Immature natural killer cell (primary cell): Measurements from ENCODE around the gene LEAP2. TPM values are rescaled to one million over a fixed set of nuclear protein-coding genes. Genes with fewer than 3 reads are reported as not detected.

Experiments
- DNase-seq, 3 donors: peaks; one replicate each; pipeline ENCODE4 v3.0.0; 2022; ENCODE audit warnings: mixed read lengths in 1 of 3
- H3K27ac Mint-ChIP-seq, 6 donors: one replicate each; pipeline ENCODE4 v1.8.0; 2020; ENCODE audit warnings: mixed read lengths in 6 of 6, mild to moderate bottlenecking in 5 of 6, inconsistent platforms in 4 of 6, moderate library complexity in 3 of 6
- H3K27me3 Mint-ChIP-seq, 3 donors: one replicate each; pipeline ENCODE4 v1.8.0; 2020 to 2021; ENCODE audit warnings: low read depth in 3 of 3, mild to moderate bottlenecking in 3 of 3, mixed read lengths in 3 of 3, moderate library complexity in 3 of 3, inconsistent platforms in 1 of 3
- H3K36me3 Mint-ChIP-seq, 3 donors: one replicate each; pipeline ENCODE4 v1.8.0; 2020; ENCODE audit warnings: mixed read lengths in 3 of 3, inconsistent platforms in 2 of 3, mild to moderate bottlenecking in 2 of 3
- H3K4me1 Mint-ChIP-seq, 2 donors: one replicate each; pipeline ENCODE4 v1.8.0; 2020; ENCODE audit warnings: inconsistent platforms in 2 of 2, mild to moderate bottlenecking in 2 of 2, mixed read lengths in 2 of 2, moderate library complexity in 1 of 2
- H3K4me3 Mint-ChIP-seq, 5 donors: one replicate each; pipeline ENCODE4 v1.8.0; 2020; ENCODE audit warnings: mild to moderate bottlenecking in 5 of 5, mixed read lengths in 5 of 5, inconsistent platforms in 3 of 5, moderate library complexity in 3 of 5
- H3K9me3 Mint-ChIP-seq, 6 donors: one replicate each; pipeline ENCODE4 v1.8.0; 2020; ENCODE audit warnings: mild to moderate bottlenecking in 6 of 6, mixed read lengths in 6 of 6, inconsistent platforms in 4 of 6, moderate library complexity in 3 of 6
- polyA plus RNA-seq, 3 donors: library from polyadenylated mRNA; unstranded; fragments of 300-500 nt; fragmentation: Illumina TruSeq; gene quantifications; one replicate each; pipeline ENCODE4 v1.2.3, GENCODE V29; 2021

LEAP2 gene
- polyA plus RNA-seq = 1 to 10 TPM in 1 of 3 donors, under 1 TPM in 2; 0.50 to 2.0 (median 0.54) TPM

GRCh38 chr5:132873119-132873929, at the start of gene LEAP2:
TSS of gene LEAP2 (plus strand) at chr5:132873668. CDS start at chr5:132873695, 27 bp downstream.
- H3K9me3 Mint-ChIP-seq = no peaks in the 10 kb centered on the region
- peaks cover 0 to 6% (median 3%) of the 10 kb centered on the region in 3 donors for H3K36me3 Mint-ChIP-seq
- H3K4me3 Mint-ChIP-seq = no peak within 1 kb of the TSS
- peak within 1 kb of the TSS in 4 of 6 donors; percentile 20 to 84 (median 27) for H3K27ac Mint-ChIP-seq
- DNase-seq = no peak
- H3K4me1 Mint-ChIP-seq = peaks cover 0 to 7% of the 10 kb centered on the region in 2 donors
- peaks cover 1 to 4% (median 3%) of the 10 kb centered on the region in 3 donors for H3K27me3 Mint-ChIP-seq

GRCh38 chr5:132824426-132824825, 49.0 kb upstream of the LEAP2 start:
- H3K27ac Mint-ChIP-seq = no peak overlapping the region
- H3K9me3 Mint-ChIP-seq = no peaks in the 10 kb centered on the region
- peak overlapping the region in 2 of 5 donors; percentile 30 to 41 for H3K4me3 Mint-ChIP-seq
- H3K4me1 Mint-ChIP-seq = peaks cover 5 to 11% of the 10 kb centered on the region in 2 donors
- peaks cover 14 to 22% (median 15%) of the 10 kb centered on the region in 3 donors for H3K27me3 Mint-ChIP-seq
- peaks cover 0 to 3% (median under 1%) of the 10 kb centered on the region in 3 donors for H3K36me3 Mint-ChIP-seq
- no peak for DNase-seq

- peaks cover 10 to 11% of the 10 kb centered on the region in 2 donors for H3K4me1 Mint-ChIP-seq
- H3K27me3 Mint-ChIP-seq = peaks cover 13 to 22% (median 15%) of the 10 kb centered on the region in 3 donors
- H3K27ac Mint-ChIP-seq = no peak overlapping the region
- H3K9me3 Mint-ChIP-seq = no peaks in the 10 kb centered on the region
- DNase-seq = no peak
- peak overlapping the region in 2 of 5 donors; percentile 12 to 30 for H3K4me3 Mint-ChIP-seq
- H3K36me3 Mint-ChIP-seq = peaks cover 0 to 3% (median 0%) of the 10 kb centered on the region in 3 donors
Measured at GRCh38 chr5:132825033-132825833, 48.2 kb upstream of the LEAP2 start.

GRCh38 chr5:132825834-132826391, 47.6 kb upstream of the LEAP2 start:
- peaks cover 10 to 11% of the 10 kb centered on the region in 2 donors for H3K4me1 Mint-ChIP-seq
- no peak for DNase-seq
- no peak overlapping the region for H3K27ac Mint-ChIP-seq
- H3K4me3 Mint-ChIP-seq = no peak overlapping the region
- H3K27me3 Mint-ChIP-seq = peaks cover 12 to 22% (median 13%) of the 10 kb centered on the region in 3 donors
- H3K36me3 Mint-ChIP-seq = peaks cover 0 to 3% (median 0%) of the 10 kb centered on the region in 3 donors
- H3K9me3 Mint-ChIP-seq = no peaks in the 10 kb centered on the region

GRCh38 chr5:132826424-132827082, 46.9 kb upstream of the LEAP2 start:
- H3K27me3 Mint-ChIP-seq = peaks cover 12 to 20% (median 14%) of the 10 kb centered on the region in 3 donors
- peaks cover 0 to 3% (median 0%) of the 10 kb centered on the region in 3 donors for H3K36me3 Mint-ChIP-seq
- peaks cover 10 to 11% of the 10 kb centered on the region in 2 donors for H3K4me1 Mint-ChIP-seq
- DNase-seq = no peak
- peak overlapping the region in 3 of 5 donors; percentile 14 to 51 (median 30) for H3K4me3 Mint-ChIP-seq
- no peak overlapping the region for H3K27ac Mint-ChIP-seq
- no peaks in the 10 kb centered on the region for H3K9me3 Mint-ChIP-seq

GRCh38 chr5:132827943-132828673, 45.4 kb upstream of the LEAP2 start:
- Mint-ChIP-seq H3K4me3 (peak overlapping the region in 1 of 5 donors; percentile 47), H3K9me3 (no peaks in the 10 kb centered on the region), H3K4me1 (peaks cover 10 to 11% of the 10 kb centered on the region in 2 donors), H3K27ac (no peak overlapping the region), H3K27me3 (peaks cover 12 to 17% (median 12%) of the 10 kb centered on the region in 3 donors), H3K36me3 (peaks cover 0 to 3% (median 0%) of the 10 kb centered on the region in 3 donors)
- DNase-seq = no peak

GRCh38 chr5:132828846-132829494, 44.5 kb upstream of the LEAP2 start:
- Mint-ChIP-seq H3K27me3 (peaks cover 12 to 13% (median 12%) of the 10 kb centered on the region in 3 donors), H3K4me3 (peak overlapping the region; percentile 73 to 90 (median 87)), H3K9me3 (no peaks in the 10 kb centered on the region), H3K4me1 (peaks cover 9 to 11% of the 10 kb centered on the region in 2 donors), H3K36me3 (peaks cover 0 to 3% (median 0%) of the 10 kb centered on the region in 3 donors), H3K27ac (no peak overlapping the region)
- no peak for DNase-seq

- no peaks in the 10 kb centered on the region for H3K9me3 Mint-ChIP-seq
- peak overlapping the region; percentile 87 to 93 (median 90) for H3K4me3 Mint-ChIP-seq
- peaks cover 0 to 3% (median 0%) of the 10 kb centered on the region in 3 donors for H3K36me3 Mint-ChIP-seq
- peak; percentile 57 to 66 (median 63) for DNase-seq
- peaks cover 7 to 10% (median 8%) of the 10 kb centered on the region in 3 donors for H3K27me3 Mint-ChIP-seq
- peaks cover 8 to 11% of the 10 kb centered on the region in 2 donors for H3K4me1 Mint-ChIP-seq
- H3K27ac Mint-ChIP-seq = peak overlapping the region in 2 of 6 donors; percentile 62 to 91
Measured at GRCh38 chr5:132829742-132830435, 43.6 kb upstream of the LEAP2 start.

GRCh38 chr5:132830436-132831094, 42.9 kb upstream of the LEAP2 start, which contains the start of gene SHROOM1:
TSS of gene SHROOM1 (minus strand) at chr5:132830647. CDS start at chr5:132826140, 4,507 bp downstream.
- H3K9me3 Mint-ChIP-seq = no peaks in the 10 kb centered on the region
- peaks cover 5 to 10% (median 8%) of the 10 kb centered on the region in 3 donors for H3K27me3 Mint-ChIP-seq
- peak within 1 kb of the TSS in 3 of 6 donors; percentile 20 to 91 (median 62) for H3K27ac Mint-ChIP-seq
- peak; percentile 15 to 34 (median 17) for DNase-seq
- H3K4me3 Mint-ChIP-seq = peak within 1 kb of the TSS; percentile 87 to 93 (median 90)
- H3K36me3 Mint-ChIP-seq = peaks cover 0 to 3% (median 0%) of the 10 kb centered on the region in 3 donors
- peaks cover 8 to 11% of the 10 kb centered on the region in 2 donors for H3K4me1 Mint-ChIP-seq

- no peak for DNase-seq
- H3K27ac Mint-ChIP-seq = peak overlapping the region in 3 of 6 donors; percentile 10 to 89 (median 20)
- peak overlapping the region; percentile 71 to 85 (median 79) for H3K4me3 Mint-ChIP-seq
- peaks cover 5 to 10% (median 8%) of the 10 kb centered on the region in 3 donors for H3K27me3 Mint-ChIP-seq
- peaks cover 8 to 11% of the 10 kb centered on the region in 2 donors for H3K4me1 Mint-ChIP-seq
- peaks cover 0 to 3% (median 0%) of the 10 kb centered on the region in 3 donors for H3K36me3 Mint-ChIP-seq
- H3K9me3 Mint-ChIP-seq = no peaks in the 10 kb centered on the region
Measured at GRCh38 chr5:132831095-132831860, 42.2 kb upstream of the LEAP2 start.
